ENCODE results near the gene MEGF11.

GRCh38 chr15:66216806-66217205 lies 36.7 kb downstream of the MEGF11 start:
- TF ChIP-seq EZH2phosphoT487 (IDR thresholded peaks at IDR 0.05; ENCODE audit: borderline replicate concordance, low read depth) (no peak), CTCF (IDR thresholded peaks at IDR 0.05) (no peak), USF1 (IDR thresholded peaks at IDR 0.05; ENCODE audit: borderline replicate concordance, low read depth) (no peak), NRF1 (IDR thresholded peaks at IDR 0.05; ENCODE audit: low read depth, low read length) (no peak), POLR2AphosphoS5 (IDR thresholded peaks at IDR 0.05; ENCODE audit: low read depth, low read length) (no peak), RAD21 (IDR thresholded peaks at IDR 0.05; ENCODE audit: low read length) (no peak), JUND (IDR thresholded peaks at IDR 0.05) (no peak), EP300 (IDR thresholded peaks at IDR 0.05; ENCODE audit: borderline replicate concordance in 1 of 2, low read depth in 1 of 2, low read length in 1 of 2) (no peak), MAX (IDR thresholded peaks at IDR 0.05; ENCODE audit: low read depth) (no peak), YY1 (IDR thresholded peaks at IDR 0.05; ENCODE audit: low read depth) (no peak), RCOR1 (IDR thresholded peaks at IDR 0.05; ENCODE audit: low read length) (no peak), TAF1 (IDR thresholded peaks at IDR 0.05; ENCODE audit: borderline replicate concordance, low read depth, low read length) (no peak)
